Skeletal muscle satellite cell (primary cell): ENCODE results near the gene MMP15.
"Not testable (repeated sequence)": the region's sequence is repeated elsewhere in the genome, so short reads cannot be mapped to it uniquely, and the experiment has no call there.

Experiments
- H3K27me3 ChIP-seq: 2 replicates; pipeline ENCODE4 v1.7.0; 2013; ENCODE audit warnings: low read length; ENCODE audit not compliant: control insufficient read depth, insufficient read depth
- H3K36me3 ChIP-seq: 2 replicates; pipeline ENCODE4 v1.7.0; 2013; ENCODE audit warnings: mild to moderate bottlenecking, control low read depth, low read length; ENCODE audit not compliant: insufficient read depth
- H3K4me1 ChIP-seq: 2 replicates; pipeline ENCODE4 v1.7.0; 2013; ENCODE audit warnings: low read length; ENCODE audit not compliant: control insufficient read depth, insufficient read depth
- H3K4me2 ChIP-seq: 2 replicates; pipeline ENCODE4 v1.7.0; 2013; ENCODE audit warnings: mild to moderate bottlenecking, low read length
- H3K4me3 ChIP-seq: 2 replicates; pipeline ENCODE4 v1.7.0; 2013; ENCODE audit warnings: low read length
- H3K9ac ChIP-seq: 2 replicates; pipeline ENCODE4 v1.7.0; 2013; ENCODE audit warnings: mild to moderate bottlenecking, low read depth, low read length, moderate library complexity
- H3K9me3 ChIP-seq: replicated peaks from 2 replicates; pipeline ENCODE4 v1.7.0; 2013; ENCODE audit warnings: mild to moderate bottlenecking, control low read depth, low read length

The MMP15 gene

GRCh38 chr16:58070585-58070984 is 45.0 kb downstream of the MMP15 start:
- Histone ChIP-seq H3K9ac (no peak overlapping the region), H3K36me3 (no peaks in the 10 kb centered on the region), H3K4me1 (no peaks in the 10 kb centered on the region), H3K9me3 (no peaks in the 10 kb centered on the region), H3K4me3 (no peak overlapping the region), H3K4me2 (no peak overlapping the region), H3K27me3 (no peaks in the 10 kb centered on the region)

GRCh38 chr16:58072134-58072533 is 46.6 kb downstream of the MMP15 start:
- not testable (repeated sequence) for H3K36me3 ChIP-seq, H3K9ac ChIP-seq, H3K4me2 ChIP-seq, H3K27me3 ChIP-seq, H3K4me3 ChIP-seq, H3K9me3 ChIP-seq, H3K4me1 ChIP-seq

DNA sequence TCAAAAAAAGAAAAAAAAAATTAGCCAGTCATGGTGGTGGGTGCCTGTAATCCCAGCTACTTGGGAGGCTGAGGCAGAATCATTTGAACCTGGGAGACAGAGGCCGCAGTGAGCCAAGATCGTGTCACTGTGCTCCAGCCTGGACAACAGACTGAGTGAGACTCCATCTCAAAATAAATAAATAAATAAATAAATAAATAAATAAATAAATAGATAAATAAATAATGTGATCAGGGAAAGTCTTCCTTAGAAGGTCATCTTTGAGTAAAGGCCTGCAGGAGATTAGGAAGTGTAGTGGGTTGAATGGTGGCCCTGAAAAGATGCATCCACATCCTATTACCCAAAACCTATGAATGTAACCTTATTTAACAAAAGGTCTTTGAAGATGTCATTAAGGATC is 47.5 kb downstream of the MMP15 start:
- H3K9me3 ChIP-seq, H3K4me3 ChIP-seq: not testable (repeated sequence)

DNA sequence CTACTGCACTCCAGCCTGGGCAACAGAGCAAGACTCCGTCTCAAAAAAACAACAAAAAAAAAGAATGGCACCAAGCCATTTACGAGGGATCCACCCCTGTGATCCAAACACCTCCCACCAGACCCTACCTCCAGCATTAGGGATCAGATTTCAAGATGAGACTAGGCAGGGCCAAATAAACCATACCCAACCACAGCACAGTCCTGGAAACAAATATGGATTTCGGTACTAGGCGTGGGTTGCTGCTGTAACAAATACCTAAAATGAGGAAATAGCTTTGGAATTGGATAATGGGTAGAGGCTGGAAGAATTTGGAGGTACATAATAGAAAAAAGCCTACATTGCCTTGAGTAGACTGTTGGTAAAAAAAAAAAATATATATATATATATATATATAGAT is 49.1 kb downstream of the MMP15 start:
- Histone ChIP-seq H3K4me1 (no peaks in the 10 kb centered on the region), H3K9ac (no peak overlapping the region), H3K4me2 (no peak overlapping the region), H3K36me3 (no peaks in the 10 kb centered on the region), H3K9me3 (no peaks in the 10 kb centered on the region), H3K4me3 (no peak overlapping the region), H3K27me3 (no peaks in the 10 kb centered on the region)

More for the DNA sequence above, 47.5 kb downstream of the MMP15 start:
- not testable (repeated sequence) for H3K9ac ChIP-seq, H3K4me2 ChIP-seq, H3K27me3 ChIP-seq, H3K36me3 ChIP-seq, H3K4me1 ChIP-seq

DNA sequence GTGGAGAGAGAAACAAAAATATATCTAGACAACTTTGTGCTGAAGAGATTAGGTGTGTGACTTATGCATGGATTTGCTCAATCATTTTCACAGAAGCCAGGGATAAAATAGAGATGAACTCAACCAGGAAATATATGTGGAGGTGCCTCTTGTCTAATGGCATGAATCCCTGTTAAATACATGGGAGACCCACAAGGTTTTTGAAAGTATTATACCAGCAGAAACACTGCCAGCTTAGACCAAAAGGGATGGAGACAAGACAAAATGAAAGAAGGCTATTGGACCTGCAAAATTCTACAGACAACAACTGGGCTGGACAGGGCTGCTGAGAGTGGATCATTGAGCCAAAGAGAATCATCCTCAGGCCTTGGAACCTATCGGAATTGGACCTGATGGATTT is 51.0 kb downstream of the MMP15 start:
- H3K27me3 ChIP-seq, result peaks cover 1% of the 10 kb centered on the region
- H3K4me2 ChIP-seq, result no peak overlapping the region
- H3K9me3 ChIP-seq, result no peaks in the 10 kb centered on the region
- no peak overlapping the region for H3K4me3 ChIP-seq
- H3K36me3 ChIP-seq, result no peaks in the 10 kb centered on the region
- no peaks in the 10 kb centered on the region for H3K4me1 ChIP-seq
- H3K9ac ChIP-seq, result no peak overlapping the region

DNA sequence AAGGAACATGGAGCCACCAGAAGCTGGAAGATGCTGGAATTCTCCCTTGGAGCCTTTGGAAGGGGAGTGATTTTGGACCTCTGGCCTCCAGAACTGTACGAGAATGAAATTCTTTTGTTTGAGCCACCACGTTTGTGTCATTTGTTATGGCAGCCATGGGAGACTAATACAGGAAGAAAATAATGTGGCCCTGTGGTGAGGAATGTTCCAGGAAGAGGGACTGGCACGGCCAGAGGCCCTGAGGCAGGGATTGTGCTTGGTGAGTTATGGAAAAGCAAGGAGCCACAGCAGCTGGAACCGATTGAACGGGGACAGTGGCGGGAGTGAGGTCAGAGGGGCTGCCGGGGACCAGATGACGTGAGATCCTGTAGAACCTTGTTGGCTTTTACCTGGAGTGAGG is 52.2 kb downstream of the MMP15 start:
- no peaks in the 10 kb centered on the region for H3K36me3 ChIP-seq
- no peaks in the 10 kb centered on the region for H3K4me1 ChIP-seq
- no peak overlapping the region for H3K4me3 ChIP-seq
- no peaks in the 10 kb centered on the region for H3K9me3 ChIP-seq
- no peak overlapping the region for H3K4me2 ChIP-seq
- H3K27me3 ChIP-seq, result peaks cover 5% of the 10 kb centered on the region
- no peak overlapping the region for H3K9ac ChIP-seq

DNA sequence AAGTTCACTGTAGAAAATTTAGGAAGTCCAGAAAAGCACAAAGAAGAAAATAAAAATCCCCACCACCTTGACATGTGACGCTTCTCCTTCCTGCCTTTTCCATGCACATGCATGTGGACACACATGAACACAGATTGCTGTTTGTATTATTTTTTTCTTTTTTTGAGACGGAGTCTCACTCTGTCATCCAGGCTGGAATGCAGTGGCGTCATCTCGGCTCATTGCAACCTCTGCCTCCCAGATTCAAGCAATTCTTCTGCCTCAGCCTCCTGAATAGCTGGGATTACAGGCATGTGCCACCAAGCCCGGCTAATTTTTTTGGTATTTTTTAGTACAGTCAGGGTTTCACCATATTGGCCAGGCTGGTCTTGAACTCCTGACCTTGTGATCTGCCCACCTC is 55.1 kb downstream of the MMP15 start:
- H3K9me3 ChIP-seq, H3K4me2 ChIP-seq, H3K36me3 ChIP-seq, H3K4me3 ChIP-seq, H3K4me1 ChIP-seq, H3K9ac ChIP-seq: not testable (repeated sequence)
- peaks cover 15% of the 10 kb centered on the region for H3K27me3 ChIP-seq

GRCh38 chr16:58082381-58082780 is 56.8 kb downstream of the MMP15 start:
- H3K4me3 ChIP-seq, result no peak overlapping the region
- peaks cover 15% of the 10 kb centered on the region for H3K27me3 ChIP-seq
- no peak overlapping the region for H3K9ac ChIP-seq
- no peaks in the 10 kb centered on the region for H3K9me3 ChIP-seq
- no peaks in the 10 kb centered on the region for H3K4me1 ChIP-seq
- no peaks in the 10 kb centered on the region for H3K36me3 ChIP-seq
- H3K4me2 ChIP-seq, result no peak overlapping the region

- H3K36me3 ChIP-seq, result no peaks in the 10 kb centered on the region
- no peaks in the 10 kb centered on the region for H3K4me1 ChIP-seq
- no peak overlapping the region for H3K4me2 ChIP-seq
- H3K4me3 ChIP-seq, result no peak overlapping the region
- peaks cover 15% of the 10 kb centered on the region for H3K27me3 ChIP-seq
- no peak overlapping the region for H3K9ac ChIP-seq
- no peaks in the 10 kb centered on the region for H3K9me3 ChIP-seq
Measured at GRCh38 chr16:58084635-58085034, 59.1 kb downstream of the MMP15 start.

DNA sequence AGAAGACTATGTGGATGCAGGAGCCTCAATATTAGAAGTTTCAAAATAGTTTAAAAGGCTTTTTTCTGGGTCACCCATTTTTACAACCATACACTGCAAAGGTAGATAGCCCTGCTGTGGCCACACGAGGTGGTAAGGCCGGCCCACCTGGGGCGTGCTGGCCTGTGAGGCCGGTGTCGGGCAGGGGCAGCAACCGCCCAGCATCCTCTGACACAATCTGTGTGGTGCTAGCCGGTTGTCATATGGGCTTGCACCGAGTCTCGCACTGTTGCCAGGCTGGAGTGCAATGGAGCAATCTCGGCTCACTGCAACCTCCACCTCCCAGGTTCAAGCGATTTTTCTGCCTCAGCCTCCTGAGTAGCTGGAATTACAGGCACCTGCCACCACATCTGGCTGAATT is 59.6 kb downstream of the MMP15 start:
- no peaks in the 10 kb centered on the region for H3K9me3 ChIP-seq

GRCh38 chr16:58085584-58086251 is 60.2 kb downstream of the MMP15 start:
- Histone ChIP-seq H3K9ac (no peak overlapping the region), H3K4me2 (no peak overlapping the region), H3K4me1 (no peaks in the 10 kb centered on the region), H3K4me3 (no peak overlapping the region), H3K27me3 (peaks cover 15% of the 10 kb centered on the region), H3K36me3 (no peaks in the 10 kb centered on the region), H3K9me3 (no peaks in the 10 kb centered on the region)

More for the DNA sequence above, 59.6 kb downstream of the MMP15 start:
- Histone ChIP-seq H3K9ac (no peak overlapping the region), H3K4me2 (no peak overlapping the region), H3K27me3 (peaks cover 15% of the 10 kb centered on the region), H3K36me3 (no peaks in the 10 kb centered on the region), H3K4me3 (no peak overlapping the region), H3K4me1 (no peaks in the 10 kb centered on the region)

- Histone ChIP-seq H3K9ac (no peak overlapping the region), H3K27me3 (peaks cover 13% of the 10 kb centered on the region), H3K4me2 (no peak overlapping the region)
Measured at GRCh38 chr16:58086381-58087208, 61.0 kb downstream of the MMP15 start.

More at GRCh38 chr16:58086381-58087208, 61.0 kb downstream of the MMP15 start:
- H3K4me1 ChIP-seq, result no peaks in the 10 kb centered on the region
- no peak overlapping the region for H3K4me3 ChIP-seq
- no peaks in the 10 kb centered on the region for H3K9me3 ChIP-seq
- H3K36me3 ChIP-seq, result no peaks in the 10 kb centered on the region
